ENCODE results near the gene FBLN2.

Gene FBLN2

DNA sequence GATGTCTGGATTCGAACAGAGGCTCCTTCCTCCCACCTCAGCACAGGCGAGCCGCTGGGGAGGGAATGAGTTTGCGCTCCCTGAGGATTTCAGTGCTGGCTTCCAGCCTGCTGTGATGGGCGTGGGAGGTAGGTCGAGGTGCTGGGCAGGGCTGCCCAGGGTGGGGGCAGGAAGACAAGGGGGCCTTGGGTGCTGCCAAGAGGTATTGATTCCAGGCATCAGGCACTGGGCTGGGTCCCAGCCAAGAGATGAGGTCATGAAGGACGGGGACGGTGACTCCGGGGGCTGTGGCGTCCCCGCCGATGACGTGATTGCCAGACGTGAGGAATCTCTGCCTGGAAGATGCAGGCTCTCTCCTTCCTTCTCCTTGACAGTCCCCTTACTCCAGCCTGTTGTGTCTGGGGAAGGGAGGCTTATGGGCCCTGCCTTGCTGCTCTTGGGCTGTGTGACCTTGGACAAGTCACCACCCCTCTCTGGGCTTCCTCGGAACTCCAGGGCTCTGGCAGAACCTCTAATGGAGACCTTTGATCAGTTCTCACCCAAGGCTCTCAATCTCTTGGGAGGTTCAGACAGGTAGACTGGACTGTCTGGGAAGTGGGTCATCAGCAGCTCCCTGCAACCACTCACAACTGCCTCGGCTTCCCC lies 116.8 kb downstream of the FBLN2 start:
- DNase-seq (ENCODE audit: low read depth in 2 of 2): no peak

DNA sequence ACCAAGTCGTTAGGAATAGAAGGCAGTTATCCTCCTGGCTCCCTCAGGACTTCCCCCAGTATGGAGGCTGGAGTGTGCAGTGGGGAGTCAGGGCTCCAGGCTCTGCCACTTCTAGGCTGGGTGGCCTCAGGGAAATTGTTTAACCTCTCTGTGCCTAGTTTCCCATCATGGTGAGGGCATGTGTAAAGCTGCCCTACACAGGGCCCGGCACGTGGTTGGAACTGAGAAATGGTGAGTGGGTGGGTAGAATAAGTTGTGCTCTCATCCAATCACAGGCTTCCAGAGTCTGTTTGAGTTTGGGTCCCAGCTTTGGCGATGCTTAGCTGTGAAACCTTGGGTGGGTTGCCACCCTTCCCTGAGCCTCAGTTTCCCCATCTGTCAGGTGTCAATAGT lies 117.3 kb downstream of the FBLN2 start:
- no peak for DNase-seq (ENCODE audit: low read depth in 2 of 2)

GRCh38 chr3:13666781-13667709 lies 118.1 kb downstream of the FBLN2 start:
- DNase-seq (ENCODE audit: low read depth in 2 of 2): no peak

DNA sequence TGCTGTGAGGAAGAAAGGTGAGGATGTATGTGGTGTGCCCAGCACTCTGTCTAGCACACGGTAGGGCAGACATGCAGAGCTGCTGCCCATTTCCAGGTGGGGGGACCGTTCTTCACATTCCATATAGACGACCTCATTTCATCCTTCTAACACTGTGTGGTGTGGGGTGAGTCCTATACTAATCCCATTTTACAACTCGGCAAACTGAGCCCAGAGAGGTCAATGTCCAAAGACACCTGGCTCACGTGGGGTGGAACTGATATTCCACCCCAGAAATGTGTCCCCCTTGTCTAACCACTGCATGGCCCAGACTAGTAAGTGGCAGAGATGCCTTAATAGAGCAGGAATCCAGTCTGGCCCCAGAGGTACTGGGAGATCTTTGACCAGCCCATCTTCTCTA lies 119.2 kb downstream of the FBLN2 start:
- no peak for DNase-seq (ENCODE audit: low read depth in 2 of 2)

- DNase-seq (ENCODE audit: low read depth in 2 of 2): no peak
Observed at GRCh38 chr3:13669457-13669856, 120.5 kb downstream of the FBLN2 start.

DNA sequence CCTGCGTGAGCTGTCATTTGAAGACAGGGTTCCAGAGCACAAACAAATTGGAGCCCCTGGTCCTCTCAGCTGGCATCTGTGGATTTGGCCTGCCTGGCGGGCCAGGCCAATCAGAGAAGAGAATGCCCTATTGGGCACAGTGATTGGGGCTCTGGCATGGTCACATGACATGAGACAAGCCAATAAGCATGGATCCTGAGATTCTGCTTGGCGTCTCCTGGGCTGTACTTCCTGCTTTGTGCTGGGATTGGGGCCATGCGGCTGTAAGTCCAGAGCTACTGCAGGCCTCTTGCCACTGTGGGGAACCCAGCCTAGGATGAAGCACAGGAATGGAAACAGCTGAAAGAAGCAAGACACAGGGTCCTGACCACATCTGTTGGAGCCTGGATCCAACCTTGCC lies 121.4 kb downstream of the FBLN2 start:
- no peak for DNase-seq (ENCODE audit: low read depth in 2 of 2)

DNA sequence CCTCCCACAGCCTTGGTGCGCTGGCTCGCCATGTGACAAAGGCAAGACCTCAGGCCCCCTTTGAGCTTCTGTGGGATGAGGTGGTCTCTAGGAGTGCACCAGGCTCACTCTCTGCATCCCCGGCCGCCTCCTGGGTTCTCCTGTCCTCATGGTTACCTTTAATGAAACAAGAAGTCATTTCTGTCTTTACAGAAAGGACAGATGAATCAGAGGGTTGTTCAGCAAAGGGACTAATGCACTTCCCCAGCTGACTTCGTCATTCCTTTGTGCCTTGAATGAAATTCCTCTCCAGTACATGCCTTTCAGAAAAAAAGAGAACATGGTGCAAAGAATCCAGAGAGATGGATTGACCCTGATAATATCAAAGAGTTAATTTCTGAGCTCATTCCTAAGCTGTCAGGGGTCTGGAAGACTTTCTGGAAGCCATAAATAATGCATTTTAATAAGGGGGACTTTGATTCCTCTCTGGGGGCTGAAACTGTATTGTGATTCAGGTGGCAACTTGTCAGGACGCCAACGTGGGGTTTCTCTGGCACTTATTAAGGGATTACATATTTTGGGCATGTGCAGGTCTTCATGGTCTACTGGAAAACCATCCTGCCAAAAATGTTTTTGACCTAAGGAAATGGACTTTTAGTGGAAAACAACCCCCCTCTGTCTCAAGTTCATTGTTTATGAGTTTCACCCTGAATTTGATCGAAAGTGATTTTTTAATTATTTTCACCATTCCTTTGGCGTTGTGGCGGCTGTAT lies 122.7 kb downstream of the FBLN2 start:
- DNase-seq (ENCODE audit: low read depth in 2 of 2): no peak

DNA sequence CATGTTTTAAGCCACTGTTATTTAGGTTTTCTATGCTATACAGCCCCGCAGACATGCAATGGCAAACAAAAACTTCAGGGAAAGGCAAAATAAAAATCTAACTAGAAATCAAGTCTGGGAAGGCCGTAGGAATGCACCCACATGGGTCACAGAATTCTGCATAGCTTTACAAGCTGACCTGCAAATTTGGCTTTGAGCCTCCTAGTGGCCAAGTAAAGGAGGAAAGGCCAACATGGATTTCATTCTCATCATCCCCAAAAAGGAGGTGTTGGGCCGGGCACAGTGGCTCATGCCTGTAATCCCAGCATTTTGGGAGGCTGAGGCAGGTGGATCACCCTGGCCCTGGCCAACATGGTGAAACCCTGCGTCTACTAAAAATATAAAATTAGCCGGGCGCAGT lies 124.3 kb downstream of the FBLN2 start:
- no peak for DNase-seq (ENCODE audit: low read depth in 2 of 2)

DNA sequence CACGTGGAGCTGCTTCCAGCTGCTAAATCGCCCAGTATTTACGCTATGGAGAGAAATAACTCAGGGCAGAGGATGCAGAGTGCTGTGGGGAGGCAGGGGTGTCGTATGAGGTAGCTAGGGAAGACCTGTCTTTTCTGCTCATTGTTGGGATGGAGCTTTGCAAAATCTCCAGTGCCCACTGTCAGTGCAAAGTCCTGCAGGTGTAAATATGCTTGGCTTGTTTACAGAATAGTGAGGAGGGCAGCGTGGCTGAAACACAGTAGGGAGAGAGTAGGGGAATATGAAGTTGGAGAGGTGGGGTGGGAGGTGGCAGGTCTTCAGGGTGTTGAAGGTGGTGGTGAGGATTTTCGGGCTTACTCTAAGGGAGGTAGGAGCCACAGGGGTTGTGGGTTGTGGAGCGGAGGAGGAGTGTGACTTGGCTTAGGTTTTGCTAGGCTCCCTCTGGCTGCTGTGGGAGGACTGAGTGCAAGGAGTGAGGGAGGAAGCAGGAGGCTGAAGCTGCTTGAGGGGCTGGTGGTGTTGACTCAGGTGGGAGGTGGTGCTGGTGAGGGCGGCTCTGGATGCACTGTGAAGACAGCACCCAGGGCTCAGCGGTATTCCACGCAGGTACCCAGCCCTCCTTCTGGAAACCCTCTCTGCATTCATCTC lies 125.7 kb downstream of the FBLN2 start:
- no peak for DNase-seq (ENCODE audit: low read depth in 2 of 2)

- DNase-seq (ENCODE audit: low read depth in 2 of 2): no peak
Observed at GRCh38 chr3:13676356-13677017, 127.6 kb downstream of the FBLN2 start.

- no peak for DNase-seq (ENCODE audit: low read depth in 2 of 2)
Observed at GRCh38 chr3:13677272-13677671, 128.3 kb downstream of the FBLN2 start.

DNA sequence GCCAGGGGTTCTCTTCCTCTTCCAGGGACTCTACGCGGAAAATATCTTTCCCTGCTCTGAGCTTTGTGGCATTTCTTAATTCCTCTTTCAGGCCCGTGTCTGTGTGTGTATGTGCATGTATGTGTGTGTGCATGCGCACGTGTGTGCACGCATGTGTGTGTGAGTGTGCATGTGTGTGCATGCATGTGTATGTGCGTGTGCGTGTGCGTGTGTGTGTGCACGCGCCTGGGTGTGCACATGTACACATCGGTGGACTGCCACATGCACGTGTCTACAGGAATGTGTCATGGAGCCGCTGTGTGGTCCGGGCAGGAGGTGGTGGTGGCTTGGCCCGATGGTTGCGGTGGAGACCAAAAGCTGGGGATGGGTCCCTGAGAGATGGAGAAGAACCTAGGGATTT lies 133.0 kb downstream of the FBLN2 start:
- DNase-seq (ENCODE audit: low read depth in 2 of 2): no peak

- DNase-seq (ENCODE audit: low read depth in 2 of 2): no peak
Observed at GRCh38 chr3:13682331-13683013, 133.5 kb downstream of the FBLN2 start.

GRCh38 chr3:13683288-13683687 lies 134.4 kb downstream of the FBLN2 start:
- no peak for DNase-seq (ENCODE audit: low read depth in 2 of 2)

- DNase-seq (ENCODE audit: low read depth in 2 of 2): no peak
Observed at GRCh38 chr3:13683772-13684171, 134.8 kb downstream of the FBLN2 start.

DNA sequence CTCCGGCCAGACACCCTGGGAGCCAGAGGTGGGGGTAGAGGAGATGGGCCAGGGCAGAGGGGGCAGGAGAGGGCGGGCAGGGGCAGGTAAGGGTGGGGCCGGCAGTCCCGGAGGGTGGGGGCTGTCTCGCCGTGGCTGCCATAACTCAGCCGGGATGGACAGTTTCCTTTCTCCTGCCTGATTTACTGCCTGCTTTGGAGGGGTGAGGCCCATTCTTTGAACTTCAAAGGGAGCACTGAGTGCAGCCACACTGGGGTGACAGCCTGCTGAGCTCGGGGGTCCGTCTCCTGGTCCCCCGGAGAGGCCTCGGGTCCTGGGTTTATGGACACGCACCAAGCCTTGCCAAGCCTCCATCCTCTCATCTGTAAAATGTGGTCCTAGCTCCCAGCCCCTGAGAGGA lies 135.4 kb downstream of the FBLN2 start:
- no peak for DNase-seq (ENCODE audit: low read depth in 2 of 2)

DNA sequence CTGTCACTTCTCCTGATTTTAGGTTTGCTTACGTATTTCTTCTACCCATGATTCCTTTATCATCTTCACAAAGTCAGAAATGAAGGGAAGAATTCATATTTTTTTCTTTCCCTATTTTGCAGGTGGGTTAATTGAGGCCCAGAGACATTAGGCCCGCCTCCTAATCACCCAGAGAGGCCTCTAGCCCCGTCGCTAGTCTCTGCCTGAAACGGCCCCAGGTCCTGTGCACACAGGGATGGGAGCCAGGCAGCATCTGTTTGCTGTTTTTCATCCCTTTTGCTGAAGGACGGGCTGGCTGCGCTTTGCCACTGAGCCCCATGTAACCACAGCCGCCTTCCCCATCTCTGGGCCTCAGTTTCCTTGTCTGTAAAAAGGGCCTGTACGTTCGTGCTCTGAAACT lies 135.9 kb downstream of the FBLN2 start:
- no peak for DNase-seq (ENCODE audit: low read depth in 2 of 2)

DNA sequence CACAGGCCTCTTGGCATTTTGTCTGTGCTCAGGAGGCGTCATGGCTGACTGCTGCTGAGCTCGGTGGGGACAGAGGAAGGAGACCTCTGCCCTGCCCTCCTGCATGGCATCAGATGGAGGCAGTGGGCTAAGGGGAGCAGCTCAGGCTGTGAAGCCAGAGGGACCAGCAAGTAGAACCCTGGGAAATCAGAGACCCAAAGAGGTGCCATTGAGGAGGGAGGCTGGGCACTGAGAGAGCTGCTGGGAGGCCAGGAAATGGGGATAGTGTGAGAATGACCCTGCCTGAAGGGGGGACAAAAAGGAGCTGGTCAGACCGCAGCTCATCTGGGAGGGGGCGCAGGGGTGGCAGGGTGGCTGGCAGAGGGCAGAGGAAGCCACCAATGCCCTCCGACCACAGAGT lies 136.8 kb downstream of the FBLN2 start:
- no peak for DNase-seq (ENCODE audit: low read depth in 2 of 2)

DNA sequence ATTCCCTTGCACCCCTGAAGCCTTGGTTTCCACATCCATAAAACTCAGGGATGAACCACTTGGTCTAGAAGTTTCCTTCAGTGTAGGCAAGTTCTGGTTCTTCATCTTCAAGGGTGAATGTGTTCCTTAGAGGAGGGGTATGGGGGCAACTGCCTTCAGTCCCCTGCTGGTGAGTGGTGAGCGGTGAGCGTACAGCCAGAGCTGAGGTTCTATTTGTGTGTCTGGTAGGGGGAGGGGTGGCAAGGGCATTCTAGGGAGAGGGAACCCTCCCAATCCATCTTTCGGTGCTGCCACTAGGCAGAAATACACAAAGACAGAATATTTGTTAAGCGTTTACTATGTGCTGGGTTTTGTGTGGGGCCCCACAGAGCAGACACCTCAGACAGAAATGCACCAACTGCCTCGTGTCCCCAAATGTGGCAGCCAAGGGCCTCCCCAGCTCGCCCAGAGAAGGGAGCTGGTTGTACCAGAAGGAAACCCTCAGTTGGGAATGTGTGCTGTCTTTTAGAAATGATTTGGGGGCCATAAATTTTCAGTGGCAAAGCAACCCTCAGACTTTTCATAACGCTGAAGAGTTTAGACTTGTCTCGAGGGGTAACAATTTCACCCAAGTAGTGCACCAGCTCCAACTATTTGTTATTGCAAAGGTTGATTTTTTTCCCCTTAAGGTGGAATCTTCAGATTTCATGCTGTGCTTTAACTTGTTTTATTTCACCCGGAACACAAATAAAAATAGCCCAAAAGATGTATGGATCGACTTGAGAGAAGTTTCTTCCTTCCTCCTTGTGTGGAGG lies 137.6 kb downstream of the FBLN2 start:
- DNase-seq (ENCODE audit: low read depth in 2 of 2): no peak

GRCh38 chr3:13687517-13687943 lies 138.6 kb downstream of the FBLN2 start:
- DNase-seq (ENCODE audit: low read depth in 2 of 2): no peak

Measured in stimulated activated CD8-positive, alpha-beta memory T cell treated with anti-CD3 and anti-CD28 coated beads, Interleukin-2, amount 100 ng/mL, for 48 hours (primary cell).